Astrocyte (in vitro differentiated cells and primary cell): Measurements from ENCODE around the gene ANAPC10.

Experiments used
- CTCF ChIP-seq: IDR thresholded peaks from 2 replicates; pipeline ENCODE4 v1.5.1; 2011; ENCODE audit warnings: low read depth, mild to moderate bottlenecking, inconsistent platforms, low read length, moderate library complexity; ENCODE audit not compliant: insufficient read depth
- EZH2 ChIP-seq: IDR thresholded peaks from 2 replicates; pipeline ENCODE4 v1.6.1; 2012; ENCODE audit warnings: mild to moderate bottlenecking, low read length, inconsistent platforms; ENCODE audit not compliant: insufficient read depth

DNA sequence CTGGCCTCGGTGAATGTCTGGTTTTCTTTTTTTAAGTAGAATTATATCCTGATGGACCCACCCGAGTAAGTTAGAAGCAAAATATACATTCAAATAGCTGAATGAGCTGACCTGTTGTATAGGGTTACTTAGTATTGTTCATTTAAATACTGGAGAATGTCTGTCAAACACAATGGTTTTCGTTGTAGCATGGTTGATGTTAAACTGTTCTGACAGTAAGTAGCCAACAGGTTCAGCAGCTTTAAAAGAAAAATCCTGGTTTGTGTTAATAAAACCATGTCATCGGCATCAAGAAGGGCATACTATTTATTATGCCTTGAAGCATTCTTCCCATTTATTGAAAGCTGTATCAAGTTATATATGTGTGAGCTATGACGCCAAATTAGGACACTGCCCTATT lies 149.6 kb downstream of the ANAPC10 start:
- TF ChIP-seq CTCF: no peak
- TF ChIP-seq EZH2: no peak
